Measurements from ENCODE around the gene FNIP2. TPM values are rescaled to one million over a fixed set of nuclear protein-coding genes. Genes with fewer than 3 reads are reported as not detected.
"Not testable (repeated sequence)": the region's sequence is repeated elsewhere in the genome, so short reads cannot be mapped to it uniquely, and the experiment has no call there.

Gene FNIP2
- polyA plus RNA-seq, 1 donor from 2014 or later, result 51.7 TPM

DNA sequence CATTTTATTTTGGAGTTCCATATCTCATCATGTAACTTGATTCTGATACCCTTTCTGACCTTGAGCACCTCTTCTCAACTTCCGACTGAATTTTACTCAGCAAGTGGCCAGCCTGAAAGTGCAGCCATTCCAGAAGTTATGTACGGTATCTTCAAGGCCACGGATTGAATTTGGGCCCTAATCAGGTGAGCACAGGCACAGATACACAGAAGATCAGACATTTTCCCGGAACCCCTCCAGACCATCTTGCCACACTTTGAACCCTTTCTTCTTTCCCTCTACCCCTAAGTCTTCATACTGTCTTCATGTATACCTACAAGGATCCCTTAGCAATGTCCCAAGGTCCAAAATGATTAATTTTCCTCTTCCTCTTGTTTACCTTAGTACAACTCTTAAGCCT lies 108.2 kb downstream of the FNIP2 start:
- H3K9me2 ChIP-seq (ENCODE audit: insufficient read depth, low read length), result no peaks in the 10 kb centered on the region
- H3F3A ChIP-seq (ENCODE audit: insufficient read depth, low read length, poor library complexity, severe bottlenecking), result no peaks in the 10 kb centered on the region
- H3K9me3 ChIP-seq (ENCODE audit: low read length), result no peaks in the 10 kb centered on the region
- no peaks in the 10 kb centered on the region for H4K20me1 ChIP-seq (ENCODE audit: insufficient read depth)
- no peak overlapping the region for H3K27ac ChIP-seq (ENCODE audit: low read length)
- no peaks in the 10 kb centered on the region for H3K27me3 ChIP-seq (ENCODE audit: insufficient read depth, low read depth, low read length)
- H3K4me3 ChIP-seq (ENCODE audit: low read length), result no peak overlapping the region
- H3K9ac ChIP-seq (ENCODE audit: low read length), result no peak overlapping the region
- H3K4me2 ChIP-seq (ENCODE audit: low read length), result no peak overlapping the region
- H3K79me2 ChIP-seq (replicated peaks; ENCODE audit: insufficient read depth, low read length), result no peaks in the 10 kb centered on the region
- peaks cover 4% of the 10 kb centered on the region for H3K36me3 ChIP-seq (ENCODE audit: insufficient read depth, low read length)
- H2AFZ ChIP-seq (ENCODE audit: low read depth, low read length), result no peak overlapping the region
- TF ChIP-seq POLR2AphosphoS5 (IDR thresholded peaks at IDR 0.05), result no peak
- TF ChIP-seq SMC3 (conservative IDR thresholded peaks at IDR 0.05; ENCODE audit: poor library complexity), result no peak
- no peak for TF ChIP-seq MXI1 (conservative IDR thresholded peaks at IDR 0.05; ENCODE audit: poor library complexity, severe bottlenecking)
- no peak for TF ChIP-seq EZH2 (IDR thresholded peaks at IDR 0.05; ENCODE audit: borderline replicate concordance, insufficient read depth, low read length, poor library complexity, severe bottlenecking)
- no peak for TF ChIP-seq CTCF (IDR thresholded peaks at IDR 0.05; ENCODE audit: poor library complexity, severe bottlenecking)
- TF ChIP-seq TAF1 (IDR thresholded peaks at IDR 0.05; ENCODE audit: low read depth), result no peak
- TF ChIP-seq EP300 (conservative IDR thresholded peaks at IDR 0.05; ENCODE audit: poor library complexity, severe bottlenecking), result no peak
- no peak for TF ChIP-seq REST (IDR thresholded peaks at IDR 0.05; ENCODE audit: borderline replicate concordance)
- TF ChIP-seq RAD21 (conservative IDR thresholded peaks at IDR 0.05), result no peak

GRCh38 chr4:158882142-158882541 lies 113.3 kb downstream of the FNIP2 start:
- not testable (repeated sequence) for H3K4me3 ChIP-seq (ENCODE audit: low read length); H3K79me2 ChIP-seq (replicated peaks; ENCODE audit: insufficient read depth, low read length); H2AFZ ChIP-seq (ENCODE audit: low read depth, low read length); H3F3A ChIP-seq (ENCODE audit: insufficient read depth, low read length, poor library complexity, severe bottlenecking); H3K4me2 ChIP-seq (ENCODE audit: low read length); H3K9ac ChIP-seq (ENCODE audit: low read length); H3K9me2 ChIP-seq (ENCODE audit: insufficient read depth, low read length); H4K20me1 ChIP-seq (ENCODE audit: insufficient read depth); H3K9me3 ChIP-seq (ENCODE audit: low read length); H3K27me3 ChIP-seq (ENCODE audit: insufficient read depth, low read depth, low read length); H3K27ac ChIP-seq (ENCODE audit: low read length); H3K36me3 ChIP-seq (ENCODE audit: insufficient read depth, low read length)

DNA sequence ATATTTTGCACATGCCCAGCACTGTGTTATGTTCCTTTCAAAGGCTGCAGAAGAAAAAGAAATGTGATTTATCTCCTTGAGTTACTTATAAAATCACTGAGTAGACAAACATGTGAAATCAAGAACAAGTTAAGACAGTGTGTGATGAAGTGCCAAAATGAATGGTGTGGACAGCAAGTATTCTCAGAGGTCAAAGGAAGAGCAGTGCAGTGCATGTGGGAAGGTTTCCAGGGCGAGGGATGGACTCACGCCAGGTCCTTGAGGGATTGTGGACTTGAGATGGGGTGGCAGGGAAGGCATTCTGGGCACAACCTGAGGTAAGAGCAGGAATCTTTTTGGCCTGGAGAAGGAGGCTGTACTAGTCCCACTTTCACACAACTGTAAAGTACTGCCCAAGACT lies 115.5 kb downstream of the FNIP2 start:
- Histone ChIP-seq H3K9me3 (ENCODE audit: low read length) (no peaks in the 10 kb centered on the region), H4K20me1 (ENCODE audit: insufficient read depth) (no peaks in the 10 kb centered on the region), H2AFZ (ENCODE audit: low read depth, low read length) (no peak overlapping the region), H3K36me3 (ENCODE audit: insufficient read depth, low read length) (no peaks in the 10 kb centered on the region), H3K27ac (ENCODE audit: low read length) (no peak overlapping the region), H3K9me2 (ENCODE audit: insufficient read depth, low read length) (no peaks in the 10 kb centered on the region), H3K4me2 (ENCODE audit: low read length) (no peak overlapping the region), H3K79me2 (replicated peaks; ENCODE audit: insufficient read depth, low read length) (no peaks in the 10 kb centered on the region), H3K4me3 (ENCODE audit: low read length) (no peak overlapping the region), H3K27me3 (ENCODE audit: insufficient read depth, low read depth, low read length) (no peaks in the 10 kb centered on the region), H3K9ac (ENCODE audit: low read length) (no peak overlapping the region), H3F3A (ENCODE audit: insufficient read depth, low read length, poor library complexity, severe bottlenecking) (no peaks in the 10 kb centered on the region)
- no peak for TF ChIP-seq MXI1 (conservative IDR thresholded peaks at IDR 0.05; ENCODE audit: poor library complexity, severe bottlenecking)
- no peak for TF ChIP-seq EZH2 (IDR thresholded peaks at IDR 0.05; ENCODE audit: borderline replicate concordance, insufficient read depth, low read length, poor library complexity, severe bottlenecking)
- TF ChIP-seq SMC3 (conservative IDR thresholded peaks at IDR 0.05; ENCODE audit: poor library complexity), result no peak
- no peak for TF ChIP-seq TAF1 (IDR thresholded peaks at IDR 0.05; ENCODE audit: low read depth)
- TF ChIP-seq POLR2AphosphoS5 (IDR thresholded peaks at IDR 0.05), result no peak
- no peak for TF ChIP-seq CTCF (IDR thresholded peaks at IDR 0.05; ENCODE audit: poor library complexity, severe bottlenecking)
- TF ChIP-seq RAD21 (conservative IDR thresholded peaks at IDR 0.05), result no peak
- no peak for TF ChIP-seq EP300 (conservative IDR thresholded peaks at IDR 0.05; ENCODE audit: poor library complexity, severe bottlenecking)
- no peak for TF ChIP-seq REST (IDR thresholded peaks at IDR 0.05; ENCODE audit: borderline replicate concordance)

Measured in neural cell (in vitro differentiated cells).